Prostate gland (tissue), 2 donors: Measurements from ENCODE around the gene IRS2.

Experiments
- POLR2AphosphoS5 ChIP-seq: sonication (generic); formaldehyde crosslinking; IDR thresholded peaks from one replicate; pipeline ENCODE4 v1.6.1; 2017; ENCODE audit warnings: antibody characterized with exemption
- TF ChIP-seq, protein P1 (sequence below), 4 experiments: fragments of 200-600 bp in 2 of 4; fragments of 450-650 bp in 2 of 4; sonication (generic) in 2 of 4; IDR thresholded peaks; 1 replicate in 3 of 4; 2 replicates in 1 of 4; pipeline ENCODE4 v1.5.1; 2016 to 2019; ENCODE audit warnings: antibody characterized with exemption in 4 of 4, mild to moderate bottlenecking in 2 of 4, moderate library complexity in 2 of 4

DNA sequence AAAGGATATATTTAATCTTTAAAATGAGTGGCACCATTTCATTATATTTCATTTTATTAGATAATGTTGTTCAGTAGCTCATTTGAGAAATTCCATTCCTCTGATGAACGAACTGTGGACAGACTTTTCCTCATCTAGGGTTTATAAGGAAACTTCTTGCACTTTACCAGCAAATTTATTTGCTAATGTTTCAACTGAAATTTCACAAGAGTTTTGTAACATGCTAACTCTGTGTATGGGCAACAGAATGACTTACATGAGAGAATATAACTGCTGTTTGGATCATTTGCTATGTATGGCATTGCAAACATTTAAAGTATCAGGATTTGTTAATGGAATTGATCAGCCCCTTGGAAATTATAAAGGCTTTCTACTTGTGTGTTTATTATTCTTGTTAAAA lies 3.7 kb upstream of the IRS2 start:
- TF ChIP-seq, protein P1, sequence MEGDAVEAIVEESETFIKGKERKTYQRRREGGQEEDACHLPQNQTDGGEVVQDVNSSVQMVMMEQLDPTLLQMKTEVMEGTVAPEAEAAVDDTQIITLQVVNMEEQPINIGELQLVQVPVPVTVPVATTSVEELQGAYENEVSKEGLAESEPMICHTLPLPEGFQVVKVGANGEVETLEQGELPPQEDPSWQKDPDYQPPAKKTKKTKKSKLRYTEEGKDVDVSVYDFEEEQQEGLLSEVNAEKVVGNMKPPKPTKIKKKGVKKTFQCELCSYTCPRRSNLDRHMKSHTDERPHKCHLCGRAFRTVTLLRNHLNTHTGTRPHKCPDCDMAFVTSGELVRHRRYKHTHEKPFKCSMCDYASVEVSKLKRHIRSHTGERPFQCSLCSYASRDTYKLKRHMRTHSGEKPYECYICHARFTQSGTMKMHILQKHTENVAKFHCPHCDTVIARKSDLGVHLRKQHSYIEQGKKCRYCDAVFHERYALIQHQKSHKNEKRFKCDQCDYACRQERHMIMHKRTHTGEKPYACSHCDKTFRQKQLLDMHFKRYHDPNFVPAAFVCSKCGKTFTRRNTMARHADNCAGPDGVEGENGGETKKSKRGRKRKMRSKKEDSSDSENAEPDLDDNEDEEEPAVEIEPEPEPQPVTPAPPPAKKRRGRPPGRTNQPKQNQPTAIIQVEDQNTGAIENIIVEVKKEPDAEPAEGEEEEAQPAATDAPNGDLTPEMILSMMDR (IDR thresholded peaks at IDR 0.05): no peak
- no peak for TF ChIP-seq POLR2AphosphoS5
